ENCODE data around the gene GPR176.

DNA sequence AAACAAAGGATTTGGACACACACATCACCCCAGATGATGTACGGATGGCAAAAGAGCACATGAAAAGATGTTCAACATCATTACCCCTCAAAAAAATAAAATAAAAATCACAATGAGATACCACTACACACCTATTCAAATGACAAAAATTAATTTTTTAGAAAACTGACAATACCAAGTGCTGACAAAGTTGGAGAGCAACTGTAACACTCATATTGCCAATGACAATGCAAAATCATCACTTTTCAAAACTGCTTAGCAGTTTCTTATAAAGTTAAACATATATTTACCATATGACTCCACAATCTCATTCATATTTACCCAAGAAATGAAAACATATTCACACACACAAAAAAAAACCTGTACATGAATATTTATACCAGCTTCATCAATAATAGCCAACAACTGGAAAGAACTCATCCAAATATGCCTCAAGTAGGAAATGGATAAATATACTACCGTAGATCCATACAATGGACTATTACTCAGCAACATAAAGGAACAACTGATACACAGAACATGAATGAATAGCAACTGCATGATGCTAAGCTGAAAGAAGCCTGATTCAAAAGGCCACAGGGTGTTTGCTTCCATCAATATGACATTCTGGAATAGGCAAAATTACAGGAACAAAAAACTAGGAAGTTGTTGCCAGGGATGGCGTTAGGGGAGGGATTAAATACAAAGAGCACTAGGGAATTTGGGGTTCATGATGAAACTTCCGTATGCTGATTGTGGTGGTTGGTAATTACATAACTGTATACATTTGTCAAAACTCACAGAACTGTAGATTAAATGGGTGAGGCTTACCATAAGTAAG lies 138.7 kb downstream of the GPR176 start:
- TF ChIP-seq, protein P1, sequence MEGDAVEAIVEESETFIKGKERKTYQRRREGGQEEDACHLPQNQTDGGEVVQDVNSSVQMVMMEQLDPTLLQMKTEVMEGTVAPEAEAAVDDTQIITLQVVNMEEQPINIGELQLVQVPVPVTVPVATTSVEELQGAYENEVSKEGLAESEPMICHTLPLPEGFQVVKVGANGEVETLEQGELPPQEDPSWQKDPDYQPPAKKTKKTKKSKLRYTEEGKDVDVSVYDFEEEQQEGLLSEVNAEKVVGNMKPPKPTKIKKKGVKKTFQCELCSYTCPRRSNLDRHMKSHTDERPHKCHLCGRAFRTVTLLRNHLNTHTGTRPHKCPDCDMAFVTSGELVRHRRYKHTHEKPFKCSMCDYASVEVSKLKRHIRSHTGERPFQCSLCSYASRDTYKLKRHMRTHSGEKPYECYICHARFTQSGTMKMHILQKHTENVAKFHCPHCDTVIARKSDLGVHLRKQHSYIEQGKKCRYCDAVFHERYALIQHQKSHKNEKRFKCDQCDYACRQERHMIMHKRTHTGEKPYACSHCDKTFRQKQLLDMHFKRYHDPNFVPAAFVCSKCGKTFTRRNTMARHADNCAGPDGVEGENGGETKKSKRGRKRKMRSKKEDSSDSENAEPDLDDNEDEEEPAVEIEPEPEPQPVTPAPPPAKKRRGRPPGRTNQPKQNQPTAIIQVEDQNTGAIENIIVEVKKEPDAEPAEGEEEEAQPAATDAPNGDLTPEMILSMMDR (IDR thresholded peaks at IDR 0.05; ENCODE audit: poor library complexity), result no peak
- TF ChIP-seq EZH2phosphoT487 (IDR thresholded peaks at IDR 0.05; ENCODE audit: low read depth, severe bottlenecking, unreplicated experiment) (no peak), EZH2 (IDR thresholded peaks at IDR 0.05; ENCODE audit: borderline replicate concordance) (no peak)
